HepG2 (cell line): ENCODE results near the gene AKNA. TPM values are rescaled to one million over a fixed set of nuclear protein-coding genes. Genes with fewer than 3 reads are reported as not detected.

ENCODE experiments used
- ATAC-seq: fragments of 200-7000 bp; cut with Tn5 transposase; 3 replicates; pipeline ENCODE4 v1.9.1; 2020; ENCODE audit warnings: mild to moderate bottlenecking, moderate library complexity
- BruUV-seq: library from RNA; stranded (reverse); fragments of 400-500 nt; replicated peaks from 2 replicates; lab custom pipeline; 2021; lab: Mats Ljungman, UMichigan
- CTCF ChIA-PET: fragments of 300-600 bp; formaldehyde crosslinking; extraction: SDS; loops from one replicate; lab custom pipeline; 2021; ENCODE audit warnings: low total read pairs, inconsistent platforms, low intra/inter-chr PET ratio; lab: Yijun Ruan, JAX
- POLR2A ChIA-PET: fragments of 350-600 bp; sonication (Branson Sonifier 250); formaldehyde crosslinking; loops from one replicate; lab custom pipeline; 2020; ENCODE audit warnings: antibody characterized with exemption, inconsistent platforms; lab: Yijun Ruan, JAX
- DNase-seq: peaks from one replicate; pipeline ENCODE4 v3.0.0-alpha.2; 2015; ENCODE audit warnings: low spot score
- FAIRE-seq: peaks from 3 replicates; lab custom pipeline; 2011; peaks lifted over from hg19 to GRCh38; lab: Jason Lieb, UNC
- H2AFZ ChIP-seq: one replicate; pipeline ENCODE4 v1.6.1; 2011; ENCODE audit warnings: low read length, inconsistent platforms
- H3K27ac ChIP-seq: fragments of 300-600 bp; 3 replicates; pipeline ENCODE4 v1.8.0; 2011; ENCODE audit warnings: mixed run types, mild to moderate bottlenecking, mixed read lengths, low read length, inconsistent platforms; ENCODE audit not compliant: insufficient read depth; ENCODE audit errors: extremely low read length
- H3K27me3 ChIP-seq, 2 experiments: fragments of 200-600 bp in 1 of 2; 2 replicates in 1 of 2; 3 replicates in 1 of 2; pipeline versions ENCODE4 v1.6.0 to v1.8.0; 2011; ENCODE audit warnings: low read length in 2 of 2, mild to moderate bottlenecking in 2 of 2, moderate library complexity in 2 of 2, inconsistent platforms in 1 of 2; ENCODE audit not compliant: insufficient read depth in 2 of 2, control insufficient read depth in 1 of 2
- H3K36me3 ChIP-seq, 2 experiments: fragments of 200-600 bp in 1 of 2; replicated peaks in 1 of 2; 2 replicates in 1 of 2; 3 replicates in 1 of 2; pipeline versions ENCODE4 v1.5.1 to v1.8.0; 2011; ENCODE audit warnings: low read length in 2 of 2, inconsistent platforms in 1 of 2; ENCODE audit not compliant: insufficient read depth in 2 of 2, control insufficient read depth in 1 of 2
- H3K4me1 ChIP-seq: 2 replicates; pipeline ENCODE4 v1.5.1; 2012; ENCODE audit warnings: low read length, inconsistent platforms; ENCODE audit not compliant: insufficient read depth
- H3K4me2 ChIP-seq: 2 replicates; pipeline ENCODE4 v1.6.0; 2011; ENCODE audit warnings: low read depth, low read length, inconsistent platforms
- H3K4me3 ChIP-seq, 3 experiments: fragments of 200-600 bp in 1 of 3; sonication (generic), shearing (Covaris generic) in 1 of 3; replicated peaks in 1 of 3; 2 replicates each; pipeline ENCODE4 v1.5.1; 2011 to 2016; ENCODE audit warnings: low read length in 3 of 3, inconsistent platforms in 2 of 3, low read depth in 2 of 3, mild to moderate bottlenecking in 2 of 3, control low read depth in 1 of 3, mixed read lengths in 1 of 3; ENCODE audit not compliant: insufficient read depth in 1 of 3
- H3K79me2 ChIP-seq: one replicate; pipeline ENCODE4 v1.6.1; 2011; ENCODE audit warnings: low read length, inconsistent platforms; ENCODE audit not compliant: insufficient read depth
- H3K9ac ChIP-seq: 2 replicates; pipeline ENCODE4 v1.6.0; 2011; ENCODE audit warnings: mild to moderate bottlenecking, low read depth, low read length, inconsistent platforms; ENCODE audit not compliant: insufficient read depth
- H3K9me3 ChIP-seq: 2 replicates; pipeline ENCODE4 v1.5.1; 2012; ENCODE audit warnings: mild to moderate bottlenecking, low read length
- H4K20me1 ChIP-seq: 2 replicates; pipeline ENCODE4 v1.6.0; 2011; ENCODE audit warnings: inconsistent platforms, mild to moderate bottlenecking, low read length, moderate library complexity; ENCODE audit not compliant: insufficient read depth
- AKAP8 ChIP-seq: sonication (generic); formaldehyde crosslinking; IDR thresholded peaks from 2 replicates; pipeline ENCODE4 v1.5.1; 2020; ENCODE audit warnings: mild to moderate bottlenecking, missing genetic modification reagents
- CBFB ChIP-seq: sonication (generic); formaldehyde crosslinking; IDR thresholded peaks from 2 replicates; pipeline ENCODE4 v1.4.0; 2020; ENCODE audit warnings: missing genetic modification reagents
- E2F1 ChIP-seq: sonication (generic); formaldehyde crosslinking; IDR thresholded peaks from 2 replicates; pipeline ENCODE4 v1.5.0; 2020; ENCODE audit warnings: missing genetic modification reagents
- MAFG ChIP-seq: sonication (generic); formaldehyde crosslinking; IDR thresholded peaks from 2 replicates; pipeline ENCODE4 v1.5.1; 2020; ENCODE audit warnings: mild to moderate bottlenecking, missing genetic modification reagents
- MAX ChIP-seq: IDR thresholded peaks from 2 replicates; pipeline ENCODE4 v1.6.1; 2012; ENCODE audit warnings: inconsistent platforms
- PAF1 ChIP-seq: IDR thresholded peaks from 2 replicates; pipeline ENCODE4 v1.6.1; 2016; ENCODE audit warnings: missing genetic modification reagents, missing compliant biosample characterization
- SMAD1 ChIP-seq: sonication (generic); formaldehyde crosslinking; IDR thresholded peaks from 2 replicates; pipeline ENCODE4 v1.4.0; 2020; ENCODE audit warnings: missing genetic modification reagents, low read depth, mild to moderate bottlenecking, borderline replicate concordance
- SNAI1 ChIP-seq: sonication (generic); formaldehyde crosslinking; IDR thresholded peaks from 2 replicates; pipeline ENCODE4 v1.5.0; 2020; ENCODE audit warnings: mild to moderate bottlenecking, missing genetic modification reagents, borderline replicate concordance
- SRSF4 ChIP-seq: fragments of 200-400 bp; formaldehyde crosslinking; IDR thresholded peaks from one replicate; pipeline ENCODE4 v1.6.1; 2018; ENCODE audit warnings: mild to moderate bottlenecking, low read depth, low read length, moderate library complexity; ENCODE audit not compliant: poor library complexity, severe bottlenecking
- ZKSCAN8 ChIP-seq: IDR thresholded peaks from 2 replicates; pipeline ENCODE4 v1.6.1; 2016; ENCODE audit warnings: borderline replicate concordance, missing genetic modification reagents, missing compliant biosample characterization
- ZMYM4 ChIP-seq: sonication (generic); formaldehyde crosslinking; IDR thresholded peaks from 2 replicates; pipeline ENCODE4 v1.8.1; 2023; ENCODE audit warnings: mild to moderate bottlenecking, missing genetic modification reagents
- ZNF460 ChIP-seq: sonication (generic); formaldehyde crosslinking; IDR thresholded peaks from 2 replicates; pipeline ENCODE4 v1.5.1; 2020; ENCODE audit warnings: missing genetic modification reagents, mild to moderate bottlenecking, borderline replicate concordance
- ZNF775 ChIP-seq: sonication (generic); formaldehyde crosslinking; IDR thresholded peaks from 2 replicates; pipeline ENCODE4 v1.4.0; 2020; ENCODE audit warnings: missing genetic modification reagents, mild to moderate bottlenecking, moderate library complexity, borderline replicate concordance
- ZSCAN21 ChIP-seq: sonication (generic); formaldehyde crosslinking; IDR thresholded peaks from 2 replicates; pipeline ENCODE4 v1.8.0; 2022; ENCODE audit warnings: mild to moderate bottlenecking, missing genetic modification reagents, moderate library complexity, borderline replicate concordance
- WGBS: methylation state at CpG from one replicate; pipeline ENCODE4 v1.1.6; 2017; ENCODE audit warnings: low lambda C conversion rate; 5-methylcytosine and 5-hydroxymethylcytosine counted together
- in situ Hi-C: cut with HindIII; loops from 2 replicates; pipeline ENCODE4 v1.10.0; 2017; ENCODE audit warnings: low pct_unique_long_range_greater_than_20kb; ENCODE audit not compliant: extremely low pct_ligation_motif_present
- intact Hi-C: fragments of 100-400 bp; cut with micrococcal nuclease; formaldehyde crosslinking; loops from one replicate; pipeline ENCODE4 v1.10.0; 2022; ENCODE audit not compliant: unreplicated experiment
- polyA plus RNA-seq, 8 experiments: library from polyadenylated mRNA; depleted of rRNA in 3 of 8; stranded (reverse) in 7 of 8; unstranded in 1 of 8; fragments of >200 nt; fragmentation: Illumina TruSeq in 4 of 8; extraction: Trizol in 4 of 8; gene quantifications; 2 replicates each; pipeline versions ENCODE4 v1.2.1 to v1.2.3, GENCODE V29; 2011 to 2016; ENCODE audit warnings: low read depth in 4 of 8, missing spikeins in 1 of 8, mixed read lengths in 1 of 8; ENCODE audit not compliant: insufficient read depth in 1 of 8
- total RNA-seq, 5 experiments: library from RNA; depleted of rRNA; stranded (reverse); fragments of >200 nt; fragmentation: Illumina TruSeq; extraction: Trizol; gene quantifications; 2 replicates each; pipeline ENCODE4 v1.2.3, GENCODE V29; 2016; ENCODE audit warnings: low read depth in 1 of 5
- TF ChIP-seq, protein P1 (sequence below): IDR thresholded peaks from 2 replicates; pipeline ENCODE4 v1.6.1; 2018; ENCODE audit warnings: missing genetic modification reagents, mild to moderate bottlenecking, missing compliant biosample characterization
- TF ChIP-seq, protein P2 (sequence below): sonication (generic); formaldehyde crosslinking; IDR thresholded peaks from 2 replicates; pipeline ENCODE4 v1.8.0; 2022; ENCODE audit warnings: mild to moderate bottlenecking, missing genetic modification reagents; ENCODE audit not compliant: insufficient replicate concordance
- TF ChIP-seq, protein P3 (sequence below): sonication (generic); formaldehyde crosslinking; IDR thresholded peaks from 2 replicates; pipeline ENCODE4 v1.5.1; 2020; ENCODE audit warnings: missing genetic modification reagents, mild to moderate bottlenecking, borderline replicate concordance

The AKNA gene
- total and polyA plus RNA-seq, 2 of the 13 experiments (the other 11 are each of a cell fraction or from before 2014, with no cell fraction given): 3.0 to 3.1 TPM

DNA sequence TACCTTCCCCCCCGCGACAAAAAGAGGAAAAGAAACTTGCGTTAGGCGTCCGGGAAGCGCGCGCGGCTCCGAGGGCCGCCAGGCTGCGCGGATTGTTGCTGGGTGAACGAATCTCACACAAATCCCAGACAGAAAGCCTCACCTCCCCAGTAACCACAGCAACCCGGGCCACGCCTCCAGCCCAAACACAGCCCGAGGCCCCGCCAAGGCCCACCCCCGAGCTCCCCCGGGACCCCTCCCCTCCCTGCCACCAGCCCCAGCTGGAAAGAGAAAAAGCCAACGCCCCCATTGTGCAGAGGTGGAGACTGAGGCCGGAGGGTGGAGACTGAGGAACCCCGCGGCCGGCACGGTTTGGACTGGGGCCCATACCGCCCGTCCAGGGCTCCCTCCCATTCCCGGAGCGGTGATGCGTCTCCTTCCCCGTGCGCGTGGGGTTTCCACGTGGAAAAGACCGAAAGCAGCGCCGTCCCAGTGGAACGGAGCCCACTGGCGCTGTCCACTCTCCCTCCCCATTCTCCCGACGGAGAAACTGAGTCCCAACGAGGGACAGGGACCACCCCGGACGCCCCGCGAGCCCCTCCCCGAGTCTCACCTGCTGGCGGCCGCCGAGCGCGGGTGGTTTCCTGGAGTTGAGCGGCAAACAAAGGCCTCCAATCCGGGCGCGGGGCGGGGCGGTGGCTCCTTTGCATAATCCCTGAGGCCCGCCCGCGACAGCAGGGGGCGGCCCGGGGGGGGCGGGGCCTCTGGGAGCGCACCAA is 10.2 kb upstream of the AKNA start:
- Histone ChIP-seq H3K36me3 (no peaks in the 10 kb centered on the region), H3K27ac (peak overlapping the region; percentile 55), H3K4me2 (peak overlapping the region; percentile 88), H3K79me2 (no peaks in the 10 kb centered on the region), H3K4me1 (peaks cover 53% of the 10 kb centered on the region), H3K27me3 (no peaks in the 10 kb centered on the region), H2AFZ (no peak overlapping the region), H3K9me3 (no peaks in the 10 kb centered on the region), H4K20me1 (no peaks in the 10 kb centered on the region), H3K4me3 (peak overlapping the region; percentile 74 to 85 (median 76)), H3K9ac (peak overlapping the region; percentile 72)
- no peak for FAIRE-seq
- ATAC-seq: peak; percentile 85
- ChIA-PET CTCF (no interaction called here), POLR2A (interaction anchor here (2.0 to 3.0 kb wide), 2 partner anchors 11 to 189 kb away, joined by 5 to 24 read pairs; partner anchors contain the start of genes AKNA and ATP6V1G1)
- WGBS: 4% methylated on average over 15 of the region's 66 CpGs
- intact Hi-C loops (no loop called here), in situ Hi-C loops (no loop called here)
- peak; percentile 85 for DNase-seq
- no TSS peak for BruUV-seq
- TF ChIP-seq, protein P1, sequence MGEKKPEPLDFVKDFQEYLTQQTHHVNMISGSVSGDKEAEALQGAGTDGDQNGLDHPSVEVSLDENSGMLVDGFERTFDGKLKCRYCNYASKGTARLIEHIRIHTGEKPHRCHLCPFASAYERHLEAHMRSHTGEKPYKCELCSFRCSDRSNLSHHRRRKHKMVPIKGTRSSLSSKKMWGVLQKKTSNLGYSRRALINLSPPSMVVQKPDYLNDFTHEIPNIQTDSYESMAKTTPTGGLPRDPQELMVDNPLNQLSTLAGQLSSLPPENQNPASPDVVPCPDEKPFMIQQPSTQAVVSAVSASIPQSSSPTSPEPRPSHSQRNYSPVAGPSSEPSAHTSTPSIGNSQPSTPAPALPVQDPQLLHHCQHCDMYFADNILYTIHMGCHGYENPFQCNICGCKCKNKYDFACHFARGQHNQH (CRISPR knock-in tag): no peak
- no peak for TF ChIP-seq SRSF4
- TF ChIP-seq ZMYM4: no peak; the same call in 1 of the 2 replicates
- 0 out of 2 replicates have a peak, but pooled peaks have one; percentile 30 for TF ChIP-seq SNAI1 (CRISPR knock-in tag)
- TF ChIP-seq E2F1 (CRISPR knock-in tag): no peak
- no peak for TF ChIP-seq ZSCAN21 (CRISPR knock-in tag)
- no peak; the same call in 1 of the 2 replicates for TF ChIP-seq MAX
- TF ChIP-seq, protein P2, sequence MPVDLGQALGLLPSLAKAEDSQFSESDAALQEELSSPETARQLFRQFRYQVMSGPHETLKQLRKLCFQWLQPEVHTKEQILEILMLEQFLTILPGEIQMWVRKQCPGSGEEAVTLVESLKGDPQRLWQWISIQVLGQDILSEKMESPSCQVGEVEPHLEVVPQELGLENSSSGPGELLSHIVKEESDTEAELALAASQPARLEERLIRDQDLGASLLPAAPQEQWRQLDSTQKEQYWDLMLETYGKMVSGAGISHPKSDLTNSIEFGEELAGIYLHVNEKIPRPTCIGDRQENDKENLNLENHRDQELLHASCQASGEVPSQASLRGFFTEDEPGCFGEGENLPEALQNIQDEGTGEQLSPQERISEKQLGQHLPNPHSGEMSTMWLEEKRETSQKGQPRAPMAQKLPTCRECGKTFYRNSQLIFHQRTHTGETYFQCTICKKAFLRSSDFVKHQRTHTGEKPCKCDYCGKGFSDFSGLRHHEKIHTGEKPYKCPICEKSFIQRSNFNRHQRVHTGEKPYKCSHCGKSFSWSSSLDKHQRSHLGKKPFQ (CRISPR knock-in tag): no peak
- no peak for TF ChIP-seq AKAP8 (CRISPR knock-in tag)
- TF ChIP-seq MAFG (CRISPR knock-in tag): no peak
- TF ChIP-seq ZNF775 (CRISPR knock-in tag): no peak
- TF ChIP-seq SMAD1 (CRISPR knock-in tag): no peak; the same call in 1 of the 2 replicates
- TF ChIP-seq PAF1 (CRISPR knock-in tag): no peak
- TF ChIP-seq ZKSCAN8: no peak
- TF ChIP-seq CBFB (CRISPR knock-in tag): no peak
- TF ChIP-seq, protein P3, sequence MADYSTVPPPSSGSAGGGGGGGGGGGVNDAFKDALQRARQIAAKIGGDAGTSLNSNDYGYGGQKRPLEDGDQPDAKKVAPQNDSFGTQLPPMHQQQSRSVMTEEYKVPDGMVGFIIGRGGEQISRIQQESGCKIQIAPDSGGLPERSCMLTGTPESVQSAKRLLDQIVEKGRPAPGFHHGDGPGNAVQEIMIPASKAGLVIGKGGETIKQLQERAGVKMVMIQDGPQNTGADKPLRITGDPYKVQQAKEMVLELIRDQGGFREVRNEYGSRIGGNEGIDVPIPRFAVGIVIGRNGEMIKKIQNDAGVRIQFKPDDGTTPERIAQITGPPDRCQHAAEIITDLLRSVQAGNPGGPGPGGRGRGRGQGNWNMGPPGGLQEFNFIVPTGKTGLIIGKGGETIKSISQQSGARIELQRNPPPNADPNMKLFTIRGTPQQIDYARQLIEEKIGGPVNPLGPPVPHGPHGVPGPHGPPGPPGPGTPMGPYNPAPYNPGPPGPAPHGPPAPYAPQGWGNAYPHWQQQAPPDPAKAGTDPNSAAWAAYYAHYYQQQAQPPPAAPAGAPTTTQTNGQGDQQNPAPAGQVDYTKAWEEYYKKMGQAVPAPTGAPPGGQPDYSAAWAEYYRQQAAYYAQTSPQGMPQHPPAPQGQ (CRISPR knock-in tag): no peak
- no peak for TF ChIP-seq ZNF460 (CRISPR knock-in tag)
